GM12872 (cell line): ENCODE data around the gene RNF182.

Source experiments
- TF ChIP-seq, protein P1 (sequence below): IDR thresholded peaks from 3 replicates; pipeline ENCODE4 v1.5.1; 2011; ENCODE audit warnings: low read depth, mild to moderate bottlenecking, low read length, moderate library complexity; ENCODE audit not compliant: insufficient read depth

RNF182 gene

DNA sequence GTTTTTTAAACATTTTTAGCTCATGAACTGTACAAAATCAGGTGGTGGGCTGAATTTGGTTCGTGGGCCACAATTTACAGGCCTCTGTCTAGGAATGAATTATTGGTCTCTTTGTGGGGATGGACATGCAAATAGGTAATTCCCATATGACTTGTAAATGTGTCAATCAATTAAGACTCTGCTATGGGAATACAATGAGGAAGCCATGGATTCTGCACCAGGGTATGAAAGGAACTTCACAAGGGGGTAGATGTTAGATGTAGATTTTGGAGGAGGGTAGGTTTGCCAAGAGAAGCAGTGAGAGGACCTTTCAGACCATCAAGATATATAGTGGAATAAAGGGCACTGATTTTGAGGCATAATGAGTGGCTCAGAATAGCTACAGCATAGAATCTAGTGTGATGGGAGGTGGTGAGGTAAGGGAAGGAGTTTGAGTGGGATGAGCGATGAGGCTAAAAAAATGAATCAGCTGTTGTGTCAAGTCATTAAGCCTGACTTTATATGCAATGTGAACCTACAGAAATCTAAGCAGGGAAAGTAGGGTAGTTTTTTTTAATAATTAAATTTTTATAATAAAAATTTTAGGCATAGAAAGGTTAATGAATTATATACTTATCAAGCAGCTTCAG lies 32.6 kb upstream of the RNF182 start:
- TF ChIP-seq, protein P1, sequence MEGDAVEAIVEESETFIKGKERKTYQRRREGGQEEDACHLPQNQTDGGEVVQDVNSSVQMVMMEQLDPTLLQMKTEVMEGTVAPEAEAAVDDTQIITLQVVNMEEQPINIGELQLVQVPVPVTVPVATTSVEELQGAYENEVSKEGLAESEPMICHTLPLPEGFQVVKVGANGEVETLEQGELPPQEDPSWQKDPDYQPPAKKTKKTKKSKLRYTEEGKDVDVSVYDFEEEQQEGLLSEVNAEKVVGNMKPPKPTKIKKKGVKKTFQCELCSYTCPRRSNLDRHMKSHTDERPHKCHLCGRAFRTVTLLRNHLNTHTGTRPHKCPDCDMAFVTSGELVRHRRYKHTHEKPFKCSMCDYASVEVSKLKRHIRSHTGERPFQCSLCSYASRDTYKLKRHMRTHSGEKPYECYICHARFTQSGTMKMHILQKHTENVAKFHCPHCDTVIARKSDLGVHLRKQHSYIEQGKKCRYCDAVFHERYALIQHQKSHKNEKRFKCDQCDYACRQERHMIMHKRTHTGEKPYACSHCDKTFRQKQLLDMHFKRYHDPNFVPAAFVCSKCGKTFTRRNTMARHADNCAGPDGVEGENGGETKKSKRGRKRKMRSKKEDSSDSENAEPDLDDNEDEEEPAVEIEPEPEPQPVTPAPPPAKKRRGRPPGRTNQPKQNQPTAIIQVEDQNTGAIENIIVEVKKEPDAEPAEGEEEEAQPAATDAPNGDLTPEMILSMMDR, result no peak

DNA sequence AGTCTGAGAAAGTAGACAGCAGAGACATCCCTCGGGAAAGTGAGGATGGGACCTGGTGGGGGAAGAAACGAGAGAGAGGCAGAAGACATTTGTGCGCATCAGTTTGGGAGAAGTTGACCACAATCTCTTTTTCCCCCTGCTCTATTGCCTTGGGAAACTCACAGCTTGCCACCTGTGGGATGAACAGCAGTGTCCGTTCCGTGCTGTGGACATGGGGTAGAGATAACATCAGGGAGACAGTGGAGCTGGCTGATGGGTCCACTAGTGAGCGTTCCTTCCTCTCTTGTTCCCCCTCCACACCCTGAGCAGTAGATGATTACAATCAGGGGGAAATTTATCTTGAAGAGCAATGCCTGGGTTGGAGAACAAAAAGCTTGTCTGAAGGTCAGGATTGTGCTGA lies 21.8 kb upstream of the RNF182 start:
- TF ChIP-seq, protein P1, result no peak

DNA sequence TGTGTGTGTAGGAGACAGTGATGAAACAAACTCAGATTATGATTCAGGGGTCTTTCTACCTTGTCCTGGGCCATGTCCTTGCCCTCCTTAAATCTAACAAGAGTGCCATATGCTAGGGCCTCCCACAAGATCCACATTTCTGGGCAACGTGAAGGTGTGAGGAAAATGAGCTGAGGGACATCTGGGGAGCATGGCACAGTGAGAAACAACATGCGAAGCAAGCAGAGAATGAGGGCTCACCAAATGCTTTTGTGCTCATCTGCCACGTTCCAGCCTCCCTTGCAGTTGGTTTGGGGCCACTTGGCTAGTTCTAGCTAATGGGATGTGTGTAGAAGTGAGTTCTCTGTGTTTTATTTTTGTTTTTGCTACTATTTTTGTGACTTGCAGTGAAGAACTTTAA lies 21.4 kb upstream of the RNF182 start:
- TF ChIP-seq, protein P1, result no peak

DNA sequence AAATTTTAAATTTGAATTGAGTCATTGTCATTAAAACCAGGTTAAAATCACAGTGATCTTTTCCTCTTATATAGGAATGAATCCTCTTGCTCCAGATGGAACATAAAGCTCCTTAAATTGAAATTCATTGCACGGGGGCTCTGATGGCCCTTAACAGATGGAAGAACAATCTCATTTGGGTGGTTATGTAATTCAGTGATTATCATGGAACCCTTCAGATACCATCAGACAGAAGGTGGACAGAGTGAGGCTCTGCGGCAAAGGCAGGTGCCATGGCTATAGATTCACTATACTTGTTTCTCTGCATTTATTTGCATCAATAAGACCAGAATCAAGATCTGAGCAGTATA lies 17.8 kb upstream of the RNF182 start:
- TF ChIP-seq, protein P1, result no peak

DNA sequence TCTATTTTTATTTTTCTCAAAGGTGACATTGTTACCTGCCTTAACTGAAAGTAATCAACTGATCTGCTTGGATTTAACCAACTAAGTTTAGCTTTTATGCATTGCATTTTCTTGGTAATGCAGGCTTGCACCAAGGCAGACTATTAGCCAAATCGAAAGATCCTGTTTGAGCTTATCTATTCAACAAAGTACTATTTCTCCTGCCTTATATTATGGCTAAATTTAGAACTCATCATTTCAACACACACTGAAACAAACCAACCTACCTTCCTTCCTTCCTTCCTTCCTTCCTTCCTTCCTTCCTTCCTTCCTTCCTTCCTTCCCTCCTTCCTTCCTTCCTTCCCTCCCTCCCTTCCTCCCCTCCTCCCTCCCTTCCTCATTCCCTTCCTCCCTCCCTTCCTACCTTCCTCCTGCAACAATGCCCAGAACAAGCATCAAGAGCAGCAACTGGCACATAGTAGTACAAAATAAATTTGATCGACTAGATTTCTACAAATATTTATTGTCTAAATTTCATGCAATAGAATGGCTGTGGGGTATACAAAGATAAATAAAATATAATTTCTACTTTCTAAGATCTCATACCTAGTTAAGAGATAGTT lies 17.0 kb upstream of the RNF182 start:
- TF ChIP-seq, protein P1, result no peak

DNA sequence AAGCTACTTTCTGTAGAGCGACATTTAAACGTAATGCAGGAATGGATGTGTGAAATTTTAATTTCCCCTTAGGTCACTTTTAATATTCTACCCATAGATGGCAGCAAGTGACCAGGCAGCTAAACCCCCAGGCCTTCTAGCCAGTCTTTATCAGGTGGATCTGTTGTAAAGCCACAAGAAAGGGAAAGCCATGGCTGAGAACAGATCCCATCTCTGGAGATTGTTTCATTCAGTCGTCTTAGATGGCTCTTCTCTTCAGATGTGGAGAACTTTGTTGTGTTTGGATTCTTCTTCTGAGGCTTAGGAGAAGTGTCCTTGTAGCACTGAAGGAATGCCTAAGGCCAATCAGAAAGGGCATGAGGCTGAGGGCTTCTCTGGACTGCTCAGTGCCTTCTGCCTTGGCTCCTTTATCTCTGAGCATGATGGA lies 15.8 kb upstream of the RNF182 start:
- TF ChIP-seq, protein P1, result peak; percentile 67; the same call in 2 of the 3 replicates

DNA sequence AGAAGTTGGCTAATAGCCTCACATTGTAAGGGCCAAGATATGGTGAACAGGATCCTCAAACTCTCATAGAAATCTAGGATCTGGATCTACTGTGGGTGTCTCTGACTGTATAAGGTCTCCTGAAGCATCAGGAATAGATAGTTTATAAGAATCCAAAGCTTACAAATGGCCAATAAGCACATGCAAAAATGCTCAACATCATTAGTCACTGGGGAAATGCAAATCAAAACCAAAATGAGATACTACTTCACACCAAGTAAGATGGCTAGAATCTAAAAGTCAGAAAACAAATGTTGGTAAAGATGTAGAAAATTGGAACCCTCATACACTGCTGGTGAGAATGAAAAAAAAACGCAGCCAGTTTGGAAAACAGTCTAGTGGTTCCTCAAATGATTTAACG lies 14.3 kb upstream of the RNF182 start:
- TF ChIP-seq, protein P1, result no peak
